BE2C (cell line): Measurements from ENCODE around the gene ZNF79.

ENCODE experiments used
- DNase-seq: peaks from one replicate; pipeline ENCODE4 v3.0.0-alpha.2; 2020
- H3K27me3 ChIP-seq: fragments of 250-450 bp; sonication (Bioruptor Pico); 2 replicates; pipeline ENCODE4 v1.5.1; 2020; ENCODE audit warnings: mild to moderate bottlenecking
- H3K36me3 ChIP-seq: fragments of 250-450 bp; sonication (Bioruptor Pico); 2 replicates; pipeline ENCODE4 v1.5.1; 2020; ENCODE audit warnings: mild to moderate bottlenecking
- H3K4me1 ChIP-seq: fragments of 250-450 bp; sonication (Bioruptor Pico); 2 replicates; pipeline ENCODE4 v1.5.1; 2020
- H3K4me3 ChIP-seq: 2 replicates; pipeline ENCODE4 v1.5.1; 2011; ENCODE audit warnings: low read depth, low read length
- H3K9me3 ChIP-seq: fragments of 250-450 bp; sonication (Bioruptor Pico); 2 replicates; pipeline ENCODE4 v1.5.1; 2020
- TF ChIP-seq, protein P1 (sequence below): IDR thresholded peaks from 2 replicates; pipeline ENCODE4 v1.5.1; 2012; ENCODE audit warnings: mild to moderate bottlenecking, low read depth, low read length

The ZNF79 gene

DNA sequence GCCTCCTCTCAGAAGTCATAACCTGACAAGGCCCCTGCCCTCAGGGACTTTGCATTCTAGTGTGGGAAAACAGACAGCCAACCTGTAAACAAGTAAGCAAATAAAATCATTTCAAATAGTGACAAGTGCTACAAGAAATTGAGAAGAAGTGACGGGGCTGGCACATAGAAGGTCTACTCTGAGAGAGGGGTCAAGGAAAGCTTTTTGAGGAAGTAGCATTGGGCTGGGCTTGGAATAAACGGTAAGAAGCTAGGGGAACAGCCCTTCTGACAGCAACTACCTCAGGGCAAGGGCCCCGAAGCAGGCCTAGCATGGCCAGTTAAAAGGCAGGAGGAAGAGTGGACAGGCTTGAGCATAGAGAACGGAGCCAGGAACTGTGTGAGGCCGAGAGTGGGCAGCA lies 32.0 kb upstream of the ZNF79 start:
- H3K27me3 ChIP-seq: no peaks in the 10 kb centered on the region
- no peaks in the 10 kb centered on the region for H3K9me3 ChIP-seq
- no peaks in the 10 kb centered on the region for H3K36me3 ChIP-seq
- no peak overlapping the region for H3K4me3 ChIP-seq
- peaks cover 2% of the 10 kb centered on the region for H3K4me1 ChIP-seq
- TF ChIP-seq, protein P1, sequence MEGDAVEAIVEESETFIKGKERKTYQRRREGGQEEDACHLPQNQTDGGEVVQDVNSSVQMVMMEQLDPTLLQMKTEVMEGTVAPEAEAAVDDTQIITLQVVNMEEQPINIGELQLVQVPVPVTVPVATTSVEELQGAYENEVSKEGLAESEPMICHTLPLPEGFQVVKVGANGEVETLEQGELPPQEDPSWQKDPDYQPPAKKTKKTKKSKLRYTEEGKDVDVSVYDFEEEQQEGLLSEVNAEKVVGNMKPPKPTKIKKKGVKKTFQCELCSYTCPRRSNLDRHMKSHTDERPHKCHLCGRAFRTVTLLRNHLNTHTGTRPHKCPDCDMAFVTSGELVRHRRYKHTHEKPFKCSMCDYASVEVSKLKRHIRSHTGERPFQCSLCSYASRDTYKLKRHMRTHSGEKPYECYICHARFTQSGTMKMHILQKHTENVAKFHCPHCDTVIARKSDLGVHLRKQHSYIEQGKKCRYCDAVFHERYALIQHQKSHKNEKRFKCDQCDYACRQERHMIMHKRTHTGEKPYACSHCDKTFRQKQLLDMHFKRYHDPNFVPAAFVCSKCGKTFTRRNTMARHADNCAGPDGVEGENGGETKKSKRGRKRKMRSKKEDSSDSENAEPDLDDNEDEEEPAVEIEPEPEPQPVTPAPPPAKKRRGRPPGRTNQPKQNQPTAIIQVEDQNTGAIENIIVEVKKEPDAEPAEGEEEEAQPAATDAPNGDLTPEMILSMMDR: no peak
- no peak for DNase-seq

- H3K9me3 ChIP-seq: no peaks in the 10 kb centered on the region
- peaks cover 2% of the 10 kb centered on the region for H3K4me1 ChIP-seq
- no peak for DNase-seq
- no peaks in the 10 kb centered on the region for H3K36me3 ChIP-seq
- TF ChIP-seq, protein P1: no peak
- H3K4me3 ChIP-seq: no peak overlapping the region
- H3K27me3 ChIP-seq: no peaks in the 10 kb centered on the region
Measured at GRCh38 chr9:127392976-127393375, 31.2 kb upstream of the ZNF79 start.

DNA sequence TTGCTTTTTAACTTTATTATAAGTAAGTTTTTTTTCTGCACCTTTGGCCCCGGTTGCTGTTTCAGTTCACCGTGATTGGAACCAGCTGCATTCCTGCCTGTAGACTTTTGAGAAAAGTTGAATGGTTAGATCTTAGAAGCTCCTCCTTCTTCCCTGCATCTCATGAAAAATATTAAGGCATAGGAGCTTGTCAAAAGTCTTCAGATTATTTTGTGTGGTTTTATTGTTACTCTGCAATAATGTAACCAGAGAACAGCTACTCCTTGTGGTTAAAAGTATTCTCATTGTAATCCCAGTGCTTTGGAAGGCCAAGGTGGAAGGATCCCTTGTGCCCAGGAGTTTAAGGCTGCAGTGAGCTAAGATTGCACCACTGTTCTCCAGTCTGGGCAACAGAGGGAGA lies 30.5 kb upstream of the ZNF79 start:
- peaks cover 7% of the 10 kb centered on the region for H3K4me1 ChIP-seq
- H3K4me3 ChIP-seq: no peak overlapping the region
- DNase-seq: no peak
- H3K9me3 ChIP-seq: no peaks in the 10 kb centered on the region
- TF ChIP-seq, protein P1: peak; percentile 6; the same call in 1 of the 2 replicates
- H3K27me3 ChIP-seq: no peaks in the 10 kb centered on the region
- H3K36me3 ChIP-seq: no peaks in the 10 kb centered on the region

GRCh38 chr9:127395497-127396252 lies 28.5 kb upstream of the ZNF79 start:
- no peak for DNase-seq
- H3K4me1 ChIP-seq: peaks cover 7% of the 10 kb centered on the region
- no peaks in the 10 kb centered on the region for H3K9me3 ChIP-seq
- H3K27me3 ChIP-seq: no peaks in the 10 kb centered on the region
- H3K4me3 ChIP-seq: peak overlapping the region; percentile 66; the same call in 1 of the 2 replicates
- TF ChIP-seq, protein P1: no peak
- H3K36me3 ChIP-seq: no peaks in the 10 kb centered on the region

DNA sequence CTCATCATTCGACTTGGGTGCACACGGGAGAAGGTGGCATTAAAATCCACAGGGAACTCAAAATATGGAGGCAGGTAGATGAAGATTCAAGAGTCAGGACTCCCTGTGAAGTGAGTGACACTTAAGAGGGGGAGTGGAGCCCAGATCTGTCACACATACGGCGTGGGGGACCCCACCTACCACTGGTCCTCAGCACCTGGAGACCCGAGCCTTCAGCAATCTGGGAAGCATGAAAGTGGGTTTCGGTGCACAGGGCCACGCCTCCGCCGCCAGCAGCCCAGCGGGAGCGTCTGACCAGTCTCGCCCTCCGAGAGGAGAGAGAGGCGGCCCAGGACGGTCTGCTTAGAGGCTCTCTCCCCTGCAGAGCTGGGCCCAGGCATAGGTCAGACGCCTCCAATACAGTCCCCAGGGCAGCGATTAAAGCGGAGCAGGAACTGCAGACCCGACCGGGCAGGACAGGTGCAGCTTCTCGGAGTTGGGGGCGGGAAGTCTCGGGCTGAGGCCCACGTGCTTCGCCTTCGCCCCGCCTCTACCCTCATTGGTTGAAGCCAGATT lies 27.9 kb upstream of the ZNF79 start:
- Histone ChIP-seq H3K27me3 (no peaks in the 10 kb centered on the region), H3K9me3 (no peaks in the 10 kb centered on the region), H3K4me1 (peaks cover 7% of the 10 kb centered on the region), H3K36me3 (no peaks in the 10 kb centered on the region), H3K4me3 (peak overlapping the region; percentile 66)
- no peak for DNase-seq
- TF ChIP-seq, protein P1: no peak
